HG02759 (cell line): ENCODE results near the gene NUDT6.
"Not testable (repeated sequence)": the region's sequence is repeated elsewhere in the genome, so short reads cannot be mapped to it uniquely, and the experiment has no call there.

Experiments
- ATAC-seq: cut with Tn5 transposase; IDR thresholded peaks from one replicate; pipeline ENCODE4 v1.9.1; 2021; ENCODE audit warnings: mild to moderate bottlenecking, moderate library complexity; ENCODE audit not compliant: unreplicated experiment

The NUDT6 gene

GRCh38 chr4:122921971-122922876 is at the start of gene NUDT6:
Gene NUDT6 (minus strand): TSS chr4:122922597. CDS start chr4:122922572, 25 bp downstream.
- peak; percentile 69 for ATAC-seq

- ATAC-seq = no peak
Measured at GRCh38 chr4:122968227-122968812, 45.9 kb upstream of the NUDT6 start.

GRCh38 chr4:122967231-122967630 is 44.8 kb upstream of the NUDT6 start:
- no peak for ATAC-seq

GRCh38 chr4:122966201-122966600 is 43.8 kb upstream of the NUDT6 start:
- no peak for ATAC-seq

GRCh38 chr4:122963216-122963615 is 40.8 kb upstream of the NUDT6 start:
- ATAC-seq = no peak

GRCh38 chr4:122960611-122961000 is 38.2 kb upstream of the NUDT6 start:
- ATAC-seq = no peak

- ATAC-seq = no peak
Measured at GRCh38 chr4:122959981-122960610, 37.7 kb upstream of the NUDT6 start.

- ATAC-seq = no peak
Measured at GRCh38 chr4:122959441-122959840, 37.0 kb upstream of the NUDT6 start.

- no peak for ATAC-seq
Measured at GRCh38 chr4:122958505-122958904, 36.1 kb upstream of the NUDT6 start.

- no peak for ATAC-seq
Measured at GRCh38 chr4:122953924-122954323, 31.5 kb upstream of the NUDT6 start.

- ATAC-seq = no peak
Measured at GRCh38 chr4:122952028-122952427, 29.6 kb upstream of the NUDT6 start.

- no peak for ATAC-seq
Measured at GRCh38 chr4:122948671-122949070, 26.3 kb upstream of the NUDT6 start.

- no peak for ATAC-seq
Measured at GRCh38 chr4:122946142-122946541, 23.7 kb upstream of the NUDT6 start.

- not testable (repeated sequence) for ATAC-seq
Measured at GRCh38 chr4:122945136-122945535, 22.7 kb upstream of the NUDT6 start.

- no peak for ATAC-seq
Measured at GRCh38 chr4:122932763-122933162, 10.4 kb upstream of the NUDT6 start.

GRCh38 chr4:122930862-122931261 is 8.5 kb upstream of the NUDT6 start:
- ATAC-seq = no peak

GRCh38 chr4:122928930-122929329 is 6.5 kb upstream of the NUDT6 start:
- ATAC-seq = no peak

GRCh38 chr4:122922877-122923511 is 597 bp upstream of the NUDT6 start:
- ATAC-seq = peak; percentile 95

GRCh38 chr4:122921300-122921699 is 1.1 kb downstream of the NUDT6 start:
- no peak for ATAC-seq

GRCh38 chr4:122920473-122920872 is 1.9 kb downstream of the NUDT6 start:
- no peak for ATAC-seq

GRCh38 chr4:122917731-122918130 is 4.7 kb downstream of the NUDT6 start:
- no peak for ATAC-seq
